K562 treated with DMSO at 1 percent for 48 hours (cell line): ENCODE results near the gene PRAMEF4. TPM values are rescaled to one million over a fixed set of nuclear protein-coding genes. Genes with fewer than 3 reads are reported as not detected.

Source experiments
- total RNA-seq: library from RNA; unstranded; fragments of 300-600 nt; gene quantifications from 2 replicates; pipeline ENCODE4 v1.2.3, GENCODE V29; 2022; ENCODE audit warnings: low replicate concordance; ENCODE audit errors: extremely low read depth

Gene PRAMEF4
- total RNA-seq, result not detected in 2 replicates

GRCh38 chr1:12886101-12886500 is at the start of gene PRAMEF4:
TSS of gene PRAMEF4 (minus strand) at chr1:12886201. CDS start at chr1:12883394, 2,807 bp downstream.

DNA sequence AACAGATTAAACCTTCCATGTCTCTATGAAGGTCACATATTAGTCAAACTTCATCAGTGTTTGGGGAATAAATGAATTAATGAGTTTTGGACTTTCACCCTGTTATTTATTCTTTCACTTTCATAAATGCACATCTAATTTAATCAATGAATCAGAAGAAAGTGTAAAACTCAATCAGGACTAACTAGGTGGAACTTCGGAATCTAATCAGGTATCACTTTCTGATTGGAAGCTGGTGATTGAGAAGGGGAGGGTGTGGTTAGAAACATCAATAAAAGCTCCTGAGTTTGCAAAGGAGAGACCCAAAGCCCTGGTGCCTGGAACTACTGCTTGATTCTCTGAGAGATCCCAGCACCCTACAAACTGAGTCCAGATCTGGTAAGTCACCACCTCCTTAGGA is 30.3 kb upstream of the PRAMEF4 start, which contains the start of gene PRAMEF7:
TSS of gene PRAMEF7 (plus strand) at position 301 of the 400 bp plus-strand sequence. CDS start 1,083 bp downstream, outside the sequence.

GRCh38 chr1:12898170-12898569 is 12.2 kb upstream of the PRAMEF4 start, which contains the start of gene PRAMEF10:
TSS of gene PRAMEF10 (minus strand) at chr1:12898270. CDS start at chr1:12895847, 2,423 bp downstream.

GRCh38 chr1:12856786-12857185 is 29.2 kb downstream of the PRAMEF4 start, which contains the start of gene PRAMEF2:
TSS of gene PRAMEF2 (plus strand) at chr1:12857086. CDS start at chr1:12859010, 1,924 bp downstream.

GRCh38 chr1:12848620-12849019 is 37.4 kb downstream of the PRAMEF4 start, which contains the start of gene HNRNPCL1:
TSS of gene HNRNPCL1 (minus strand) at chr1:12848720. CDS start at chr1:12848289, 431 bp downstream.

DNA sequence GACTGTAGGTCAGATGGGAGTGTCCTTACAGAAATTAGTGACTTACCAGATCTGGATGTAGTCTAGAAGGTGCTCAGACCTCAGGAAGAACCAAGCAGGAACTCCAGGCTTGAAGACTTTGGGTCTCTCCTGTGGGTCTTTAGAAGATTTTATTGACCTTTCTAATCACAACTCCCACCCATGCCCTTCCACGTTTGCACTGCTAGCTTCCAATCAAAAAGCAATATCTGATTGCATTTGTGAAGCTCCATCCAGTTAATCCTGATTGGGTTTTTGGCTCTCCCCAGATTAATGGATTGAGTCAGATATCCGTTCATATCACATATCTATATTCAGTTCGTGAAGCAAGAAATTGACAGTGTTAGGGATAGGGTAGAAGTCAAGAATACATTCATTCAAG is 54.7 kb downstream of the PRAMEF4 start, which contains the start of gene PRAMEF11:
TSS of gene PRAMEF11 (minus strand) at position 101 of the 400 bp plus-strand sequence. CDS start 2,621 bp downstream, outside the sequence.

Other genes starting within 250 kb of the PRAMEF4 start
- not detected in 2 replicates for gene AADACL4, start 242.1 kb downstream of the PRAMEF4 start, total RNA-seq
- gene AADACL3, start 170.1 kb downstream of the PRAMEF4 start, total RNA-seq, result not detected in 2 replicates
- not detected in 2 replicates for gene CFAP107, start 140.0 kb downstream of the PRAMEF4 start, total RNA-seq
- gene PRAMEF12, start 112.5 kb downstream of the PRAMEF4 start, total RNA-seq, result not detected in 2 replicates
- gene PRAMEF1, start 94.8 kb downstream of the PRAMEF4 start, total RNA-seq, result not detected in 2 replicates
- not detected in 2 replicates for gene PRAMEF11, start 54.8 kb downstream of the PRAMEF4 start, total RNA-seq
- gene HNRNPCL1, start 37.5 kb downstream of the PRAMEF4 start, total RNA-seq, result not detected in 2 replicates
- not detected in 2 replicates for gene PRAMEF2, start 29.1 kb downstream of the PRAMEF4 start, total RNA-seq
- not detected in 2 replicates for gene PRAMEF10, start 12.1 kb upstream of the PRAMEF4 start, total RNA-seq
- gene PRAMEF7, start 30.4 kb upstream of the PRAMEF4 start, total RNA-seq, result not detected in 2 replicates
- gene PRAMEF6, start 61.4 kb upstream of the PRAMEF4 start, total RNA-seq, result not detected in 2 replicates
- gene PRAMEF27, start 170.4 kb upstream of the PRAMEF4 start, total RNA-seq, result not detected in 2 replicates
- gene HNRNPCL3, start 174.6 kb upstream of the PRAMEF4 start, total RNA-seq, result not detected in 2 replicates
- not detected in 2 replicates for gene PRAMEF25, start 184.6 kb upstream of the PRAMEF4 start, total RNA-seq
- gene HNRNPCL2, start 230.7 kb upstream of the PRAMEF4 start, total RNA-seq, result not detected in 2 replicates